Measurements from ENCODE around the gene THPO.

DNA sequence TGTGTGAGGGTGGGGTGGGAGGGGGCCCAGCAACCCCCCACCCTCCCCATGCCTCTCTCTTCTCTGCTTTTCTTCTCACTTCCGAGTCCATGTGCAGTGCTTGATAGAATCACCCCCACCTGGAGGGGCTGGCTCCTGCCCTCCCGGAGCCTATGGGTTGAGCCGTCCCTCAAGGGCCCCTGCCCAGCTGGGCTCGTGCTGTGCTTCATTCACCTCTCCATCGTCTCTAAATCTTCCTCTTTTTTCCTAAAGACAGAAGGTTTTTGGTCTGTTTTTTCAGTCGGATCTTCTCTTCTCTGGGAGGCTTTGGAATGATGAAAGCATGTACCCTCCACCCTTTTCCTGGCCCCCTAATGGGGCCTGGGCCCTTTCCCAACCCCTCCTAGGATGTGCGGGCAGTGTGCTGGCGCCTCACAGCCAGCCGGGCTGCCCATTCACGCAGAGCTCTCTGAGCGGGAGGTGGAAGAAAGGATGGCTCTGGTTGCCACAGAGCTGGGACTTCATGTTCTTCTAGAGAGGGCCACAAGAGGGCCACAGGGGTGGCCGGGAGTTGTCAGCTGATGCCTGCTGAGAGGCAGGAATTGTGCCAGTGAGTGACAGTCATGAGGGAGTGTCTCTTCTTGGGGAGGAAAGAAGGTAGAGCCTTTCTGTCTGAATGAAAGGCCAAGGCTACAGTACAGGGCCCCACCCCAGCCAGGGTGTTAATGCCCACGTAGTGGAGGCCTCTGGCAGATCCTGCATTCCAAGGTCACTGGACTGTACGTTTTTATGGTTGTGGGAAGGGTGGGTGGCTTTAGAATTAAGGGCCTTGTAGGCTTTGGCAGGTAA is 32.5 kb downstream of the THPO start:
- TF ChIP-seq, protein P1, sequence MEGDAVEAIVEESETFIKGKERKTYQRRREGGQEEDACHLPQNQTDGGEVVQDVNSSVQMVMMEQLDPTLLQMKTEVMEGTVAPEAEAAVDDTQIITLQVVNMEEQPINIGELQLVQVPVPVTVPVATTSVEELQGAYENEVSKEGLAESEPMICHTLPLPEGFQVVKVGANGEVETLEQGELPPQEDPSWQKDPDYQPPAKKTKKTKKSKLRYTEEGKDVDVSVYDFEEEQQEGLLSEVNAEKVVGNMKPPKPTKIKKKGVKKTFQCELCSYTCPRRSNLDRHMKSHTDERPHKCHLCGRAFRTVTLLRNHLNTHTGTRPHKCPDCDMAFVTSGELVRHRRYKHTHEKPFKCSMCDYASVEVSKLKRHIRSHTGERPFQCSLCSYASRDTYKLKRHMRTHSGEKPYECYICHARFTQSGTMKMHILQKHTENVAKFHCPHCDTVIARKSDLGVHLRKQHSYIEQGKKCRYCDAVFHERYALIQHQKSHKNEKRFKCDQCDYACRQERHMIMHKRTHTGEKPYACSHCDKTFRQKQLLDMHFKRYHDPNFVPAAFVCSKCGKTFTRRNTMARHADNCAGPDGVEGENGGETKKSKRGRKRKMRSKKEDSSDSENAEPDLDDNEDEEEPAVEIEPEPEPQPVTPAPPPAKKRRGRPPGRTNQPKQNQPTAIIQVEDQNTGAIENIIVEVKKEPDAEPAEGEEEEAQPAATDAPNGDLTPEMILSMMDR (IDR thresholded peaks at IDR 0.05), result no peak
- no peak for TF ChIP-seq POLR2A (IDR thresholded peaks at IDR 0.05)

All from lower leg skin (tissue), 3 donors.